ENCODE data around the gene NAA30. TPM values are rescaled to one million over a fixed set of nuclear protein-coding genes. Genes with fewer than 3 reads are reported as not detected.

The NAA30 gene
- total RNA-seq, 2 donors from 2014 or later, result 19.6 to 22.2 TPM

DNA sequence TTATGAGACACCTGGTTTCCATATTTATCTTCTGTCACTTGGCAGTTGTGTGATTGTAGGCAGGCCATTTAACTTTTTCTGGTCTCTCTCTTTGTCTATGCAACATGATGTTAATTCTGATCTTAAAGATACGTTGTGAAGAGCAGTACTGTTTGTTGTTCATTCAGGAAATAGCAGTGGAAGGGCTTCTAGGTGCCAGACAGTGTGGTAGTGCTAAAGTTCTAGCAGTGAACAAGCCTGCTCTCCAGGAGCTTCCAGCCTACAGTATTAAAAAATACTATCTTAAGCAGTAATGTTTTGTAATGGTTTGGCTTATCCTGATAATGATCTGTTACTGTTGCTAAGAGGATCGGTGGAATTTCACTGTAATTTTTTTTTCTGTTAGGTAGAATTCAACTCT lies 15.2 kb downstream of the NAA30 start:
- no peaks in the 10 kb centered on the region for H3K9me3 ChIP-seq (ENCODE audit: control insufficient read depth, low read length, poor library complexity, severe bottlenecking)
- Mint-ChIP-seq H3K4me3 (no peak overlapping the region), H3K27ac (no peak overlapping the region), H3K4me1 (peaks cover 30% of the 10 kb centered on the region), H3K36me3 (ENCODE audit: low read depth) (peaks cover 5% of the 10 kb centered on the region), H3K27me3 (no peaks in the 10 kb centered on the region)
- ATAC-seq (no peak), DNase-seq (no peak)

DNA sequence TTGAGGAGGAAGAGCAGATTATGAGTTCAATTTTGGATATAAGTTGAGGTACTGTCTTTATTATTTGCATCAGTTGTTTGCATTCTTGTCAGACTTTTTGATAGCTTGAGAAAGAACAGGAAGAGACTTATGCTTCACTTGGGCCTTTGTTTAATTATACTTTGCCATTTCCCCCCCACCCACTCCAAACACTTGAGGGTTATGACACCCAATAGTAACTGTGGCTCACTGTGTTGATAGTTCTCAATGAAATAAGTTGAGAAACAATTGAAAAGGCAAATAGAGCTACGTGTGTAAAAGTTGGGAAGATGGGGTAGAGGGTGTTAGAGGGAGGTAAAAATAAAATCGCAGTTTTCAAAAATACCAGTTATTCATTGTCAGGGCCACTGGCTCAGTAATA lies 17.7 kb downstream of the NAA30 start:
- H3K27me3 Mint-ChIP-seq, result no peaks in the 10 kb centered on the region
- no peak overlapping the region for H3K27ac Mint-ChIP-seq
- peaks cover 23% of the 10 kb centered on the region for H3K4me1 Mint-ChIP-seq
- H3K9me3 ChIP-seq (ENCODE audit: control insufficient read depth, low read length, poor library complexity, severe bottlenecking), result no peaks in the 10 kb centered on the region
- DNase-seq (no peak), ATAC-seq (no peak)
- H3K36me3 Mint-ChIP-seq (ENCODE audit: low read depth), result peaks cover 5% of the 10 kb centered on the region
- H3K4me3 Mint-ChIP-seq, result no peak overlapping the region

DNA sequence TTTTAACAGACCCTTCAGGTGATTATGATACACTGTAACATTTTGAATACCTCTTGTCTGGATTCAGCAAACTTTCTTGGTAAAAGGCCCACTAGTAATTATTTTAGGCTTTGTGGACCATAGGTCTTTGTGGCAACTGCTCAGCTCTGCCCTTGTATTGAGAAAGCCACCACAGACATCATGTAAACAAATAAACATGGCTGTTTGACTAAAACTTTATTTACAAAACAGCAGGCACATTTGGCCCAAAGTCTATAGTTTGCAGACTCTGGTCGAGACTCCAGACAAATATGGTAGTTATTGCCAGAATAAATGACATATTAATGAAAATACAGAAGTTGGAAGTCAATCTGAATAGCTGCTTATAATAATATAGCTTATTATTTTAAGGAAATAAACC lies 18.2 kb downstream of the NAA30 start:
- H3K9me3 ChIP-seq (ENCODE audit: control insufficient read depth, low read length, poor library complexity, severe bottlenecking), result no peaks in the 10 kb centered on the region
- H3K4me3 Mint-ChIP-seq, result no peak overlapping the region
- peaks cover 23% of the 10 kb centered on the region for H3K4me1 Mint-ChIP-seq
- H3K36me3 Mint-ChIP-seq (ENCODE audit: low read depth), result peaks cover 5% of the 10 kb centered on the region
- ATAC-seq (no peak), DNase-seq (no peak)
- no peak overlapping the region for H3K27ac Mint-ChIP-seq
- no peaks in the 10 kb centered on the region for H3K27me3 Mint-ChIP-seq

DNA sequence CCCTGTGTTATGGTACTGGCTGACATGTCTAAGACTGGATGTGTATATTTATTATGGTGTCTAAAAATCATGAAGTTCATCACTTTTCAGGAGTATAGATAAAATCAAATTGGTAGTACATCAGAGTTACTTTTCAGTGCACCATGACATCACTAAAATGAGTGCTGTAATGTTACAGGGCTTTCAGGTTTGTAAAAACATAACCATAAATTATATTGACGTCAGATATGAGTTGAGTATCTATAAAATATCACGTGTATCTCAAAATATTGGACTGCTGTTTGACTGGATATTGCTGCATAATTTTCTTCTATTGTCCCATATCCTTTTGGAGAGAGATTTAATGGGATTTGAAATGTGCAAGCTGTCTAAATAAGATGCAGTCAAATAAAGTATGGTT lies 22.0 kb downstream of the NAA30 start:
- H3K36me3 Mint-ChIP-seq (ENCODE audit: low read depth), result peaks cover under 1% of the 10 kb centered on the region
- no peak overlapping the region for H3K4me3 Mint-ChIP-seq
- no peak for ATAC-seq
- no peaks in the 10 kb centered on the region for H3K9me3 ChIP-seq (ENCODE audit: control insufficient read depth, low read length, poor library complexity, severe bottlenecking)
- no peak for DNase-seq
- H3K4me1 Mint-ChIP-seq, result peaks cover 11% of the 10 kb centered on the region
- no peaks in the 10 kb centered on the region for H3K27me3 Mint-ChIP-seq
- no peak overlapping the region for H3K27ac Mint-ChIP-seq

DNA sequence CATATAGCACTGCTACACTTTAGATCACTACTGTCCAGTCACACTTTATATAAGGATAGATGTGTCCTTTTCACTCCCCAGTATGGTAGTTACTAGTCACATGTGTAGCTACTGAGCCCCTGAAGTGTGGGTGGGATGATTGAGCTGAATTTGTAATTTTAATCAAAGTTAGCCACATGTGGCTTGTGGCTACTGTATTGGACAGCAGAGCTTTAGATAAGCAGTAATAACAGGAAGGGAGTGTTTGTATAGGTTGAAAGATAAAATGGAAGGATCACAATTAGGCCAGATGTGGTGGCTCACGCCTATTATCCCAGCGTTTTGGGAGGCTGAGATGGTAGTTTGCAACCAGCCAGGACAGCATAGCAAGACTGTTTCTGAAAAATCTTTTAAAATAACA lies 23.5 kb downstream of the NAA30 start:
- DNase-seq (no peak), ATAC-seq (no peak)
- Mint-ChIP-seq H3K27ac (no peak overlapping the region), H3K4me3 (no peak overlapping the region), H3K4me1 (peaks cover 5% of the 10 kb centered on the region), H3K27me3 (no peaks in the 10 kb centered on the region), H3K36me3 (ENCODE audit: low read depth) (no peaks in the 10 kb centered on the region)
- H3K9me3 ChIP-seq (ENCODE audit: control insufficient read depth, low read length, poor library complexity, severe bottlenecking), result no peaks in the 10 kb centered on the region

DNA sequence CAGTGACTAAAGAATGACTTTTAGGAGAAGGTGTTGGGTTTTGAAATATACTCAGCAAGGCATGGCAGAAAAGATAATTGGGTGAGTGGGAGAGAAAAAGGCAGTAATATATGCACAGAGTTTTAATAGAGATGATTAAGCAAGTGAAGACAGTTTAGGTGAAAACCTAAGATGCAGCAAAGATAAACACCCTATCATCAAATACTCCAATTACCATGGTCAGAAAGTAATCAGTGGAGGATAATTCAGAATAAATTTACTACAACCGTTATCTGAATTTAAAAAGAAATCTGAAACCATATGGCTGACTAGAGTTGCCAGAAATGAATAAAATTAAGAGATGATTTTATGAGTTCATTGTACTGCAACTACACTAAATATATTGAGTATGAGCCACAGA lies 26.8 kb downstream of the NAA30 start:
- no peaks in the 10 kb centered on the region for H3K9me3 ChIP-seq (ENCODE audit: control insufficient read depth, low read length, poor library complexity, severe bottlenecking)
- ATAC-seq (no peak), DNase-seq (no peak)
- no peaks in the 10 kb centered on the region for H3K27me3 Mint-ChIP-seq
- H3K4me3 Mint-ChIP-seq, result no peak overlapping the region
- no peaks in the 10 kb centered on the region for H3K36me3 Mint-ChIP-seq (ENCODE audit: low read depth)
- peaks cover 2% of the 10 kb centered on the region for H3K4me1 Mint-ChIP-seq
- H3K27ac Mint-ChIP-seq, result no peak overlapping the region

DNA sequence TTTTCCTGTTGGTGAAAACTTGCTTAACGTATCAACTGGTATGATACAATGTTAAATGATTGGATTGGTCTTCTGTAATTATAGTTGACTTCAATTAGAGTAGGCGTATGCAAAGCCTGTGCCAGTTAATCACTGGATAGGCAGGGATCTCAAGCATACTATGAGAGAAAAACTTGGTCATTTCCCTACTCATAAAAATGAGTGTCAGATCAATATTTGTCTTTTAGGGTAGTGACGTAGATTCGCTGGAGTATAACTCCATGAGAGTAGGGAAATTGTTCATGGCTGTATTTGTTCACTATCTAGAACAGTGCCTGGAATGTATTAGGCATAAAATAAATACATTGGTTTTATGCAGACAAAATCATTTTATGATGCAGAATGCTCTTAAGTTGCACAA lies 28.6 kb downstream of the NAA30 start:
- H3K9me3 ChIP-seq (ENCODE audit: control insufficient read depth, low read length, poor library complexity, severe bottlenecking), result no peaks in the 10 kb centered on the region
- H3K27me3 Mint-ChIP-seq, result peaks cover 4% of the 10 kb centered on the region
- H3K27ac Mint-ChIP-seq, result no peak overlapping the region
- H3K4me1 Mint-ChIP-seq, result no peaks in the 10 kb centered on the region
- H3K36me3 Mint-ChIP-seq (ENCODE audit: low read depth), result no peaks in the 10 kb centered on the region
- DNase-seq (no peak), ATAC-seq (no peak)
- H3K4me3 Mint-ChIP-seq, result no peak overlapping the region

DNA sequence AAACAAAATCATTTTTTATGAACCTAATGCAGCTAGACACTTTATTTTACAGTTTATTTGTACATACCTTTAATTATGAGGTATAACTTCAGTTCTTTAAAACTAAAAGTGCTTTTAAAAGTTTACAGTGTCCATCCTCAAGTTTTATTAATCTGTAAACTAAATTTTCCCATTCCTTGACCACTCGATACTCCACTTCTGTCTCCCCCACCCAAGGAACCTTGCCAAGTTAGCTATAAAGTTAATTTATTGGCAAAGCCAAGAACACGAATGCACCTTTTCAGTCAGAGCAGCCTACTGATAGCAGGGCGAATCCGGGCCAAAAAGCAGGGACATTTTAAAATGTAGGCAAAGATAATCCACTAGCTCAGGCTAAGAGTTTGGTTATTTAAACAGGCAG lies 29.6 kb downstream of the NAA30 start:
- Mint-ChIP-seq H3K27me3 (peaks cover 4% of the 10 kb centered on the region), H3K4me1 (no peaks in the 10 kb centered on the region), H3K36me3 (ENCODE audit: low read depth) (no peaks in the 10 kb centered on the region), H3K27ac (no peak overlapping the region), H3K4me3 (no peak overlapping the region)
- no peak for DNase-seq
- no peak for ATAC-seq
- no peaks in the 10 kb centered on the region for H3K9me3 ChIP-seq (ENCODE audit: control insufficient read depth, low read length, poor library complexity, severe bottlenecking)

DNA sequence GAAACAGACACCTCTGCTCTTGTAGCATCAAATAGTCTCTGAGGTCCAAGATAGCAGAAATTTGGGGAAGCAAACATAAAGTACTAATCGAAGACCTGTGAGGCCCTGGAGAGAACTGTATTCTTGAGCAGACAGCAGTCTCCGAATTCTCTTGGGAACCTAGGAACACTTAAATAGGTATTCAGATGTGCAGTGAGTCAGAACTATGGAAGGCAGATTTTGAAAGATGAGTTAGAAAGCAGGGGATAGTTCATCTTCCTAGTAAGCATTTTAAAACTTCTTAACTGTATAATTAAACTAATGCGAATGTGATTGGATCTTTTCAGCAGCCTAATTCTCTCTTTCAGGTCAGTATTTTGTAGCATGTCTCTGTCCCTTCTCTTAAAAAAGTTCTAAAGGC lies 30.6 kb downstream of the NAA30 start:
- no peak overlapping the region for H3K4me3 Mint-ChIP-seq
- no peaks in the 10 kb centered on the region for H3K9me3 ChIP-seq (ENCODE audit: control insufficient read depth, low read length, poor library complexity, severe bottlenecking)
- no peaks in the 10 kb centered on the region for H3K4me1 Mint-ChIP-seq
- H3K27ac Mint-ChIP-seq, result no peak overlapping the region
- H3K36me3 Mint-ChIP-seq (ENCODE audit: low read depth), result no peaks in the 10 kb centered on the region
- DNase-seq (no peak), ATAC-seq (no peak)
- H3K27me3 Mint-ChIP-seq, result peaks cover 4% of the 10 kb centered on the region

DNA sequence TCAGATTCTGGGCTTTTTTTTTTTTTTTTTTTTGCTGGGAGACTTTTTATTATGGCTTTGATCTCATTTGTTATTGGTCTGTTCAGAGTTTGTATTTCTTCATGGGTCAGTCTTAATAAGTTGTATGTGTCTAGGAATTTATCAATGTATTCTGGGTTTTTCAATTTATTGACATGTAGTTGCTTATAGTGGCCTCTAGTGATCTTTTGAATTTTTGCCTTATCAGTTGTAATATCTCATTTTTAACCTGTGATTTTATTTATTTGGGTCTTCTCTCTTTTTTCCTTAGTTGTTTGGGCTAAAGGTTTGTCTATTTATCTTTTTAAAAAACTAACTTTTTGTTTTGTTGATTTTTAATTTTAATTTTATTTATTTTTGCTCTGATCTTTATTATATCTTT lies 45.5 kb downstream of the NAA30 start:
- Mint-ChIP-seq H3K4me1 (no peaks in the 10 kb centered on the region), H3K27me3 (peaks cover 1% of the 10 kb centered on the region), H3K27ac (no peak overlapping the region), H3K4me3 (no peak overlapping the region), H3K36me3 (ENCODE audit: low read depth) (no peaks in the 10 kb centered on the region)
- DNase-seq (no peak), ATAC-seq (no peak)
- H3K9me3 ChIP-seq (ENCODE audit: control insufficient read depth, low read length, poor library complexity, severe bottlenecking), result no peaks in the 10 kb centered on the region

DNA sequence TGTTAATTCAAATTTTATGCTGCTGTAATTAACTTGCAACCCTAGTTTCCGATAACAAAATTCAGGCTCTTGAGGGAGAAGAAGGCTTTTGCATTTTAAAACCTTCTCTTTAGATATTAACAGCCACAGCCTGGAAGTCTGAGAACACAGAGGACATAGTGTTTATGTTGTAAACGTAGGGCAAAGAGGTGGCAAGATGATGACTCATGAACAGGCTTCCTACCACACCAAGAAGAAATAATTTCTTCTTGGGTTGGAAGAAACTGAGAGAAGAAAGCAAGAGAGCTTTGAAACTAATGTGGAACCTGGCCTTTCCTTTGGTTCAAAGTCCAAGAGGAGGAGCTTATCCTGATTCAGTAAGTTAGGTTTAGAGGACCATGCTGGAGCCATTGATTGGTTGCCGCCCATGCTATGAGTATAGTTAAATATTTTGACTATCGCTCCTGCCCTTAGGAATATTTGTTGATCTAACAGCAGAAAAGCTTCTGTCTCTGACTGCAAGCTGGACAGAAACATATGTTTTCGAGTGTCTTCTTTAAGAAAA lies 71.5 kb downstream of the NAA30 start:
- H3K4me3 Mint-ChIP-seq, result no peak overlapping the region
- no peaks in the 10 kb centered on the region for H3K4me1 Mint-ChIP-seq
- no peak for DNase-seq
- no peak for ATAC-seq
- H3K27ac Mint-ChIP-seq, result no peak overlapping the region
- H3K36me3 Mint-ChIP-seq (ENCODE audit: low read depth), result no peaks in the 10 kb centered on the region
- H3K9me3 ChIP-seq (ENCODE audit: control insufficient read depth, low read length, poor library complexity, severe bottlenecking), result no peaks in the 10 kb centered on the region
- H3K27me3 Mint-ChIP-seq, result no peaks in the 10 kb centered on the region

DNA sequence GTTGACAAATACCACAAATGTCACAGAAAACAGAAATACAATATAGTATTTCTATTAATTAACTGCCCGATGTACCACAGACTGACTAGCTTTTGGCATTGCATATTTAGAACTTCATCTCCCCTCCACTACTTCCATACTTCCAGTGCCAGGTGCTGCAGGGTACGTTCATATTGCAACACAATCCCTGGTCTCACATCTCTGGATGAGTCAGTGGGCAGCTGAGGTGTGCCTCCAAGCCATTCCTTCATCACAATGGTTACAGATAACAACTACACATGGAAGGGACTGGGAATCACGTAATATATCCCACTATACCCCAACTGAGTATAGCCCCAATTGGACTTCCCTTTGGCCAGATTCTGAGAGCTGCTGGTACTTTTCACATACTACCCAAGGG lies 72.2 kb downstream of the NAA30 start:
- no peak for DNase-seq
- no peak overlapping the region for H3K27ac Mint-ChIP-seq
- H3K36me3 Mint-ChIP-seq (ENCODE audit: low read depth), result no peaks in the 10 kb centered on the region
- no peaks in the 10 kb centered on the region for H3K4me1 Mint-ChIP-seq
- no peak for ATAC-seq
- H3K4me3 Mint-ChIP-seq, result no peak overlapping the region
- H3K9me3 ChIP-seq (ENCODE audit: control insufficient read depth, low read length, poor library complexity, severe bottlenecking), result no peaks in the 10 kb centered on the region
- H3K27me3 Mint-ChIP-seq, result no peaks in the 10 kb centered on the region

DNA sequence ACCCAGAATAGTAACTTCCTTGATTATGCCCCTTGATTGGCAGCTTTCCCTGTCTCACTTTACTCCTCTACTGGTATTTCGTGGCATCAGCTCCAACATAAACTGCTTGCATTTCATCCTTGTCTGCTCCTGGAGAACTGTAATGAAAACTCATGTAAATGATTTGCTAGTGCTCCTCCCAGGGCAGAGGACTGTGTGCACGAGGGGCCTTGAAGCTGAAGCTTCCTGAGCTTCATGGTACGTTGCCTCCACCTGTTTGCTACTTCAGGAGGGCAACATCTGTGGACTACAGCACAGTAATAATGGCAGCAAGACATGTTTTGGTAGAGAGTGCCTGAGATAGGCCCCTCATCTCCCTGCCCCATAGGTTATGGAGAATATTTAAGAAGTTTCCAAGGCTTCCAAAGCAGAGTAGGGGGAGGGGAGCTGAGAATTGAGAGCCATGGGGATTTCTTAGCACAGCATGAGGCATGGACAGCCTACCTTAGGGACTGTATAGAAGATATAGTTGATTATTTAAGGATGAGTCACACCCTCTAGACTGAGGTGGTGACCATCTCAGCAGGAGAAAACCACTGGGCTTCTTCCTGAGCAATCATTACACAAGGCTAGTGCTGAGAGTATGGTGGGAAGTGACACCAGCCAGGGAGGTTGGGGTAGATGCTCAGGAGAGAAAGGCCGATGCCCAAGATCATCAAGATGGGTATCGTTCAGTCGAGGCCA lies 73.8 kb downstream of the NAA30 start:
- DNase-seq, result no peak
- ATAC-seq, result no peak
- Mint-ChIP-seq H3K36me3 (ENCODE audit: low read depth) (no peaks in the 10 kb centered on the region), H3K27ac (no peak overlapping the region), H3K4me1 (no peaks in the 10 kb centered on the region), H3K4me3 (no peak overlapping the region), H3K27me3 (no peaks in the 10 kb centered on the region)
- no peaks in the 10 kb centered on the region for H3K9me3 ChIP-seq (ENCODE audit: control insufficient read depth, low read length, poor library complexity, severe bottlenecking)

Measured in T-helper 17 cell (primary cell).